Esophagus muscularis mucosa (tissue), 4 donors: ENCODE results near the gene TIMP4. TPM values are rescaled to one million over a fixed set of nuclear protein-coding genes. Genes with fewer than 3 reads are reported as not detected.

Experiments used
- DNase-seq: peaks from one replicate; pipeline ENCODE4 v3.0.0-alpha.2; 2017; ENCODE audit errors: extremely low spot score
- H3K27ac ChIP-seq, 4 donors: fragments of 200-600 bp; sonication (generic); replicated peaks in 1 of 4; 1 replicate in 3 of 4; 2 replicates in 1 of 4; pipeline ENCODE4 v1.5.1; 2016 to 2019; ENCODE audit warnings: mild to moderate bottlenecking in 1 of 4
- H3K27me3 ChIP-seq, 4 donors: fragments of 200-600 bp; sonication (generic); one replicate each; pipeline versions ENCODE4 v1.5.1 to v1.6.0; 2016 to 2019
- H3K36me3 ChIP-seq, 4 donors: fragments of 200-600 bp; sonication (generic); one replicate each; pipeline ENCODE4 v1.5.1; 2016 to 2019
- H3K4me1 ChIP-seq, 4 donors: fragments of 200-600 bp; sonication (generic); one replicate each; pipeline ENCODE4 v1.5.1; 2016 to 2019
- H3K4me3 ChIP-seq, 4 donors: fragments of 200-600 bp; sonication (generic); 1 replicate in 2 of 4; 2 replicates in 2 of 4; pipeline ENCODE4 v1.5.1; 2016 to 2019; ENCODE audit warnings: mild to moderate bottlenecking in 4 of 4, moderate library complexity in 1 of 4
- H3K9me3 ChIP-seq, 4 donors: fragments of 200-600 bp; sonication (generic); 1 replicate in 3 of 4; 2 replicates in 1 of 4; pipeline ENCODE4 v1.5.1; 2016 to 2019
- CTCF ChIP-seq, 3 experiments: fragments of 200-600 bp in 2 of 3; fragments of 450-650 bp in 1 of 3; sonication (generic) in 2 of 3; IDR thresholded peaks; one replicate each; pipeline ENCODE4 v1.5.1; 2017 to 2019; ENCODE audit warnings: antibody characterized with exemption in 3 of 3, mild to moderate bottlenecking in 2 of 3, moderate library complexity in 1 of 3
- EP300 ChIP-seq: sonication (generic); formaldehyde crosslinking; IDR thresholded peaks from one replicate; pipeline ENCODE4 v1.6.1; 2017; ENCODE audit warnings: antibody characterized with exemption
- POLR2A ChIP-seq: fragments of 450-650 bp; IDR thresholded peaks from one replicate; pipeline ENCODE4 v1.6.1; 2017; ENCODE audit warnings: antibody characterized with exemption, moderate library complexity, mild to moderate bottlenecking, low read depth
- POLR2AphosphoS5 ChIP-seq, 2 donors: sonication (generic); formaldehyde crosslinking; IDR thresholded peaks; one replicate each; pipeline ENCODE4 v1.6.1; 2017; ENCODE audit warnings: antibody characterized with exemption in 2 of 2
- WGBS: methylation state at CpG from one replicate; pipeline ENCODE4 v1.1.5; 2018; 5-methylcytosine and 5-hydroxymethylcytosine counted together
- intact Hi-C: fragments of 100-400 bp; cut with DNase I; formaldehyde crosslinking; loops from one replicate; pipeline ENCODE4 v1.15.1; 2023
- total RNA-seq, 4 donors: library from RNA; depleted of rRNA; stranded (reverse); fragments of >200 nt; gene quantifications; one replicate each; pipeline versions ENCODE4 v1.1.0 to v1.2.1, GENCODE V29; 2016

Gene TIMP4
- total RNA-seq = 10 to 100 TPM; 24.1 to 48.0 (median 30.5) TPM

GRCh38 chr3:12158387-12159226 lies at the start of gene TIMP4:
Gene TIMP4, minus strand, starts transcription at chr3:12158912. Its CDS starts 72 bp downstream, at chr3:12158840.
- DNase-seq = no peak
- Histone ChIP-seq H3K9me3 (no peaks in the 10 kb centered on the region), H3K27ac (peak within 1 kb of the TSS; percentile 62 to 78 (median 66)), H3K36me3 (peaks cover 0 to 35% (median 6%) of the 10 kb centered on the region in 4 donors), H3K4me1 (peaks cover 15 to 24% (median 21%) of the 10 kb centered on the region in 4 donors), H3K27me3 (peaks cover 0 to 11% (median 2%) of the 10 kb centered on the region in 4 donors), H3K4me3 (peak within 1 kb of the TSS; percentile 52 to 68 (median 54))
- TF ChIP-seq EP300 = no peak
- TF ChIP-seq POLR2A = peak; percentile 20
- TF ChIP-seq POLR2AphosphoS5 (IDR thresholded peaks at IDR 0.05) = peak; percentile 41 to 67
- TF ChIP-seq CTCF (IDR thresholded peaks at IDR 0.05) = no peak
- intact Hi-C loops = no loop called here
- WGBS = 20% methylated on average over 10 of the region's 34 CpGs

- DNase-seq = no peak
- H3K36me3 ChIP-seq = no peaks in the 10 kb centered on the region
- H3K9me3 ChIP-seq = no peaks in the 10 kb centered on the region
- H3K27ac ChIP-seq = no peak overlapping the region
- H3K4me1 ChIP-seq = no peaks in the 10 kb centered on the region
- TF ChIP-seq EP300 (no peak), POLR2A (no peak), POLR2AphosphoS5 (IDR thresholded peaks at IDR 0.05) (no peak), CTCF (IDR thresholded peaks at IDR 0.05) (no peak)
- intact Hi-C loops = no loop called here
- H3K4me3 ChIP-seq = no peak overlapping the region
- H3K27me3 ChIP-seq = no peaks in the 10 kb centered on the region
- WGBS = 91% methylated on average over 4 of the region's 4 CpGs
These were observed 46.5 kb upstream of the TIMP4 start for GRCh38 chr3:12205171-12205570.

GRCh38 chr3:12201813-12202212 lies 43.1 kb upstream of the TIMP4 start:
- no peak overlapping the region for H3K4me3 ChIP-seq
- H3K27me3 ChIP-seq = no peaks in the 10 kb centered on the region
- H3K9me3 ChIP-seq = no peaks in the 10 kb centered on the region
- TF ChIP-seq CTCF (IDR thresholded peaks at IDR 0.05) (no peak), EP300 (no peak), POLR2A (no peak), POLR2AphosphoS5 (IDR thresholded peaks at IDR 0.05) (no peak)
- no peak overlapping the region for H3K27ac ChIP-seq
- 79% methylated on average over 2 of the region's 2 CpGs for WGBS
- no peaks in the 10 kb centered on the region for H3K36me3 ChIP-seq
- H3K4me1 ChIP-seq = no peaks in the 10 kb centered on the region
- DNase-seq = no peak
- intact Hi-C loops = no loop called here

GRCh38 chr3:12198301-12198700 lies 39.6 kb upstream of the TIMP4 start:
- TF ChIP-seq POLR2A = no peak
- TF ChIP-seq POLR2AphosphoS5 (IDR thresholded peaks at IDR 0.05) = no peak
- TF ChIP-seq CTCF (IDR thresholded peaks at IDR 0.05) = no peak
- no peak for TF ChIP-seq EP300
- Histone ChIP-seq H3K4me3 (no peak overlapping the region), H3K27ac (no peak overlapping the region), H3K4me1 (peaks cover 9 to 22% (median 18%) of the 10 kb centered on the region in 4 donors), H3K27me3 (no peaks in the 10 kb centered on the region), H3K36me3 (no peaks in the 10 kb centered on the region), H3K9me3 (no peaks in the 10 kb centered on the region)
- WGBS = 65% methylated on average over 5 of the region's 5 CpGs
- DNase-seq = no peak
- intact Hi-C loops = no loop called here
